AG09309 (cell line): ENCODE measurements around the gene DLG1.
A peak's percentile ranks its signal among the peaks of the same experiment; 100 is the strongest.
"Not testable (repeated sequence)": the region's sequence is repeated elsewhere in the genome, so short reads cannot be mapped to it uniquely, and the experiment has no call there.

ENCODE experiments used
- DNase-seq: peaks from one replicate; pipeline ENCODE4 v3.0.0-alpha.2; 2010; ENCODE audit warnings: low read depth
- H3K4me3 ChIP-seq: 2 replicates; pipeline ENCODE4 v1.5.1; 2011; ENCODE audit warnings: mild to moderate bottlenecking, low read depth, low read length, moderate library complexity; ENCODE audit not compliant: control insufficient read depth
- CTCF ChIP-seq: IDR thresholded peaks from 2 replicates; pipeline ENCODE4 v1.5.1; 2011; ENCODE audit warnings: mild to moderate bottlenecking, low read depth, low read length, inconsistent platforms; ENCODE audit not compliant: insufficient read depth, control insufficient read depth; ENCODE audit errors: missing control alignments

The DLG1 gene

GRCh38 chr3:197035577-197035976, 262.8 kb downstream of the DLG1 start:
- no peak overlapping the region for H3K4me3 ChIP-seq
- TF ChIP-seq CTCF = no peak
- DNase-seq = no peak

- not testable (repeated sequence) for H3K4me3 ChIP-seq, DNase-seq
These were observed 263.6 kb downstream of the DLG1 start for GRCh38 chr3:197034778-197035177.

- not testable (repeated sequence) for H3K4me3 ChIP-seq, DNase-seq
These were observed 264.6 kb downstream of the DLG1 start for GRCh38 chr3:197033764-197034163.

GRCh38 chr3:197031315-197032285, 266.8 kb downstream of the DLG1 start:
- no peak overlapping the region for H3K4me3 ChIP-seq
- DNase-seq = peak; percentile 99
- no peak for TF ChIP-seq CTCF

- no peak for DNase-seq
- H3K4me3 ChIP-seq = no peak overlapping the region
- no peak for TF ChIP-seq CTCF
These were observed 267.8 kb downstream of the DLG1 start for GRCh38 chr3:197030379-197031314.

GRCh38 chr3:197029511-197030167, 268.8 kb downstream of the DLG1 start, which contains the start of gene MELTF:
MELTF (minus strand) TSS chr3:197029817; CDS start chr3:197029702, 115 bp downstream.
- TF ChIP-seq CTCF = peak; percentile 36
- peak within 1 kb of the TSS; percentile 23 for H3K4me3 ChIP-seq
- DNase-seq = no peak

DNA sequence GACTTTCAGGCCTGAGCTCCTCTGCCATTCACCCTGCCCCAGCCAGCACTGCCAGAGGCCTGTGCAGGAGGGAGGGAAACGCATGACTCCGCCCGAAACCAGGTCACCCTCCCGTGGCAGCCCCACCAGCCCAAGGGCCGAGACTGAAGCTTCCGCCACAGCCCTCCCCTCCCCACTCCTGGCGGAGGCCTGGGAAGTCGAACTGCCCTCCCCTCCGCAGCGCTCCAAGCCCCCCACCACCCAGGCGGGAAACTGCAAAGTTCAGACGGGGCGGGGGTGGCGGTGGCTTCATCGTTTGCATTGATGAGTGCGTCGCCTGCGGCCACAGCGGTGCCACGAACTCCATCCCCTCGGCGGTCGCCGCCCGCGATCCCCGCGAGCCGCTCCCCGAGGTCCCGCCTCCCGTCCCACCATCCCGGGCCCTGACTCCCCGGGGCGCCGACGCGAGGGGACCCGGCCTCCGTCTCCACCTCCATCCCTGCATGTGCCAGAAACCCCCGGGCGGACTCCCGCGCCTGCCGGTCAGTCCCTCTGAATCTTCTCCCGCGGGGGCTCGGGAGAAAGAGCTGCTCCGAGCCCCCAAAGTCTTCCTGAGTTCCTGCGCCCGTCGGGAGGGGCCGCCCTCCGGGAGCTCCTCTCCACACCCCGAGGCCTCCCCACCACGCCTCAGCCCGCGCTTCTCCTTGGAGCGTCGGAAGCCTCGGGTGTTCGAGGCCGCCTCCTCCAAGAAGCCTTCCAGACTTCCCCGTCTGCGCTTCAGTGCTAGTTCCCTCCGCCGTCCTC, 269.5 kb downstream of the DLG1 start:
- no peak for DNase-seq
- TF ChIP-seq CTCF = no peak
- H3K4me3 ChIP-seq = peak overlapping the region; percentile 23
